Effector memory CD4-positive, alpha-beta T cell (primary cell): ENCODE measurements around the gene EDC4.
A peak's percentile ranks its signal among the peaks of the same experiment; 100 is the strongest.

Experiments used
- DNase-seq, 3 donors: peaks; one replicate each; pipeline ENCODE4 v3.0.0-alpha.2; 2020
- H3K27ac ChIP-seq: 2 replicates; pipeline ENCODE4 v1.7.0; 2013; ENCODE audit warnings: mild to moderate bottlenecking, low read length, moderate library complexity; ENCODE audit not compliant: insufficient read depth, poor library complexity, severe bottlenecking
- H3K27me3 ChIP-seq: replicated peaks from 2 replicates; pipeline ENCODE4 v1.7.0; 2013; ENCODE audit warnings: mild to moderate bottlenecking, low read length; ENCODE audit not compliant: insufficient read depth, control insufficient read depth, poor library complexity, severe bottlenecking
- H3K36me3 ChIP-seq: 2 replicates; pipeline ENCODE4 v1.7.0; 2013; ENCODE audit warnings: mild to moderate bottlenecking, low read length, moderate library complexity; ENCODE audit not compliant: control insufficient read depth, insufficient read depth
- H3K4me1 ChIP-seq: 2 replicates; pipeline ENCODE4 v1.7.0; 2013; ENCODE audit warnings: low read length, mild to moderate bottlenecking; ENCODE audit not compliant: control insufficient read depth, insufficient read depth, poor library complexity, severe bottlenecking
- H3K4me3 ChIP-seq: 2 replicates; pipeline ENCODE4 v1.7.0; 2013; ENCODE audit warnings: low read length, low read depth, mild to moderate bottlenecking; ENCODE audit not compliant: insufficient read depth, poor library complexity, severe bottlenecking
- H3K9me3 ChIP-seq: 2 replicates; pipeline ENCODE4 v1.7.0; 2013; ENCODE audit warnings: mild to moderate bottlenecking, low read length, moderate library complexity; ENCODE audit not compliant: control insufficient read depth

Gene EDC4

DNA sequence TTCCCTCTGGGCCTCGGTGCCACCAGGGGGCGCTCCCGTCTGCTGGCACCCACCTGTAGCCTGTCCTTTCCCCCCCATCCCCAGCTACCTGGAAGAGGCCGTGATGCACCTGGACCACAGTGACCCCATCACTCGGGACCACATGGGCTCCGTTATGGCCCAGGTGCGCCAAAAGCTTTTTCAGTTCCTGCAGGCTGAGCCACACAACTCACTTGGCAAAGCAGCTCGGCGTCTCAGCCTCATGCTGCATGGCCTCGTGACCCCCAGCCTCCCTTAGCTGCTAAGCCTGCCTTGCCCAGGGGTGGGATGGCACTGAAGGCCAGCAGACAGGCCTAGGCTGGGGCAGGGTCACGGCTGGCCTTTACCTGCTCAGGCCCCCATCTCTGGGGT is 11.0 kb downstream of the EDC4 start:
- Histone ChIP-seq H3K36me3 (peaks cover 70% of the 10 kb centered on the region), H3K4me1 (no peaks in the 10 kb centered on the region), H3K9me3 (no peaks in the 10 kb centered on the region), H3K27me3 (no peaks in the 10 kb centered on the region), H3K27ac (no peak overlapping the region), H3K4me3 (no peak overlapping the region)
- DNase-seq, result peak; percentile 48 to 59 (median 54)

DNA sequence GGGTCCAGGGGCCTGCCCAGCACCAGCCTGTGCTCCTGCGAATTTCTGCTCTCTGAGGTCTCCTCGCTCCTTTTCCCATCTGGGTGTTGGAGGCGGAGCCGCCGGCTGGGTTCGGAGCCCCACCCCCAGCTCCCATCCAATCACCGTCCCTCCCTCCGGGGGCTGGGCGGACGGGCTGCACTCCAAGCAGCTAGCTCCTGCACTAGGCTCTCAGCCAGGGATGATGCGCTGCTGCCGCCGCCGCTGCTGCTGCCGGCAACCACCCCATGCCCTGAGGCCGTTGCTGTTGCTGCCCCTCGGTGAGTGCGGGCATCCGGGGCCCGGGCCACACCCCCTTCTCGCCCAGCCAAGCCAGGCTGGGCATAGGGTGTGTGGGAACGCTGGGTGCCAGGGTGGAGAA is 11.8 kb downstream of the EDC4 start, which contains the start of gene NRN1L:
TSS of gene NRN1L (plus strand) at position 202 of the 400 bp plus-strand sequence. CDS start at position 221, 19 bp downstream.
- Histone ChIP-seq H3K9me3 (no peaks in the 10 kb centered on the region), H3K4me1 (no peaks in the 10 kb centered on the region), H3K27me3 (no peaks in the 10 kb centered on the region), H3K27ac (no peak within 1 kb of the TSS), H3K4me3 (no peak within 1 kb of the TSS), H3K36me3 (peaks cover 61% of the 10 kb centered on the region)
- DNase-seq, result no peak

DNA sequence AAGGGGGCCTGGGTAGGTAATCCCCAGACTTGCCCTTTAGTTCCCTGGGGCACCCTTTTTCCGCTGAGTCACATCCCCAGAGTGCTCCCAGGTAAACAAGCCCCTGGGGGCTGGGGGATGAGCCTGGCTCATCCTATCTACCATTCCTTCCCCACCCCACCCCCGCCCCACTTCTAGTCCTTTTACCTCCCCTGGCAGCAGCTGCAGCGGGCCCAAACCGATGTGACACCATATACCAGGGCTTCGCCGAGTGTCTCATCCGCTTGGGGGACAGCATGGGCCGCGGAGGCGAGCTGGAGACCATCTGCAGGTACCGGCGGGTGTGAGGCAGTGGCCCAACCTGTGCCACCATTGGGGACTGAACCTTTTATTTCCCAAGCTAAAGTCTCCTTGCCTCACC is 12.7 kb downstream of the EDC4 start:
- DNase-seq, result no peak
- no peak overlapping the region for H3K27ac ChIP-seq
- no peaks in the 10 kb centered on the region for H3K9me3 ChIP-seq
- peaks cover 53% of the 10 kb centered on the region for H3K36me3 ChIP-seq
- no peak overlapping the region for H3K4me3 ChIP-seq
- no peaks in the 10 kb centered on the region for H3K4me1 ChIP-seq
- H3K27me3 ChIP-seq, result no peaks in the 10 kb centered on the region

DNA sequence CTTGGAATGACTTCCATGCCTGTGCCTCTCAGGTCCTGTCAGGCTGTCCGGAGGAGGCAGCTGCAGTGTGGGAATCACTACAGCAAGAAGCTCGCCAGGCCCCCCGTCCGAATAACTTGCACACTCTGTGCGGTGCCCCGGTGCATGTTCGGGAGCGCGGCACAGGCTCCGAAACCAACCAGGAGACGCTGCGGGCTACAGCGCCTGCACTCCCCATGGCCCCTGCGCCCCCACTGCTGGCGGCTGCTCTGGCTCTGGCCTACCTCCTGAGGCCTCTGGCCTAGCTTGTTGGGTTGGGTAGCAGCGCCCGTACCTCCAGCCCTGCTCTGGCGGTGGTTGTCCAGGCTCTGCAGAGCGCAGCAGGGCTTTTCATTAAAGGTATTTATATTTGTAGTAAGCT is 13.1 kb downstream of the EDC4 start:
- H3K4me3 ChIP-seq, result no peak overlapping the region
- DNase-seq, result no peak
- H3K27ac ChIP-seq, result no peak overlapping the region
- peaks cover 49% of the 10 kb centered on the region for H3K36me3 ChIP-seq
- no peaks in the 10 kb centered on the region for H3K27me3 ChIP-seq
- H3K9me3 ChIP-seq, result no peaks in the 10 kb centered on the region
- H3K4me1 ChIP-seq, result no peaks in the 10 kb centered on the region

DNA sequence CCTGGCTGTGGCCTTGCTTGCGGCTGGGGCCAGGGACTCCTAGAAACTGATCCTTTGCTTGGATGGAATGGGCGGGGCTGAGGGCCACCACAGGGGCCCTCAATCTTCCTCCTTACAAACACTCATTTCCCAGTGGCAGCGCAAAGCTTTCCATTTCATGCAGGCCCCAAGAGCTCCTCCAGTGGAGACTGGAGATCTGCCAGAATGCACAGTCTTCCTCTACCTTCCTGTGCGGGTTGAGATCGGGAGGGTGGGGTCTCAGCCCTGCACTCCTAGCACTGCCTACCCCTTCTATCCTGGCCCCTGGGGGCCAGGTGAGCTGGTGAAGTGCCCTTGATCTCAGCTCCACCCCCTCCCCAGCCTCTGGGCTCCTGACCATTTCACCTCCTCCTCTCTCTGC is 13.5 kb downstream of the EDC4 start:
- DNase-seq, result no peak
- Histone ChIP-seq H3K27ac (no peak overlapping the region), H3K27me3 (no peaks in the 10 kb centered on the region), H3K9me3 (no peaks in the 10 kb centered on the region), H3K36me3 (peaks cover 44% of the 10 kb centered on the region), H3K4me3 (no peak overlapping the region), H3K4me1 (no peaks in the 10 kb centered on the region)

DNA sequence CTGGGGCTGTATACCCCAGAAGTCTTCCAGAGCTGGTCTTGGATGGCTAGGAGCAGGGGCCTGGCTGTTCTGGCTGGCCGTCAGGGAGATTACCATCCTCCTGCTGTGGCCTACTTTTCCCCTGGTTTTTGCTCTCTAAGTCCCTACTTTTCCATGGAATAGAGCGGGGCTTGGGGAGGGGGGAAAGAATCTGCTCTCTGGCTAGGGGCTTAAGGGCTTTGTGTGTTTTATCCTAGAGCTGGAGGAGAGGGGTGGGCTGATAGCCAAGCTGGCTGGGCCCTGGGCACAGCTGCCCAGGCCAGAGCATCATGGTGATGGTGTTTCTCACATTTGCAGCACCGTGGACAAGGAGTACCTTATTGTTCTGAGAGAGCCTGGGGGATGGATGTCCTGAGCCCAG is 15.5 kb downstream of the EDC4 start:
- Histone ChIP-seq H3K36me3 (peaks cover 25% of the 10 kb centered on the region), H3K4me3 (no peak overlapping the region), H3K27me3 (no peaks in the 10 kb centered on the region), H3K27ac (no peak overlapping the region), H3K9me3 (no peaks in the 10 kb centered on the region), H3K4me1 (peaks cover 6% of the 10 kb centered on the region)
- no peak for DNase-seq

DNA sequence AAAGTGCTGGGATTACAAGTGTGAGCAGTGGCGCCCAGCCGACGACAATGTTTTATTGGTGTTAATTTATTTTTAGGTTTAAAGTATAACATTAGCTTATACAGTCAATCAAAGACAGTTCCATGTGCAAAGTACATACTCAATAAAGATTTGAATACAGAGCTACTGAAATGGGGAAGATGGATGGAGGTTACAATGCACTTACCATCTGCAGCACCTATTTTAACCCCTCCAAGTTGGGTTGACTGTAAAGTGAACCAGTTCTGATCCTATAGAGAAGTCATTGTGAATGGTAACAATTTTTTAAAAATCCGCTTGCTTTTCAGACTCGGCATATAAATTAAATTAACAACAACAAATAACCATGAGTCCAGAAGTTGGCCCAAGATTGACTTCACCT is 19.5 kb downstream of the EDC4 start:
- DNase-seq, result no peak
- Histone ChIP-seq H3K9me3 (no peaks in the 10 kb centered on the region), H3K4me1 (peaks cover 17% of the 10 kb centered on the region), H3K27me3 (no peaks in the 10 kb centered on the region), H3K27ac (no peak overlapping the region), H3K4me3 (peak overlapping the region; percentile 92), H3K36me3 (no peaks in the 10 kb centered on the region)

DNA sequence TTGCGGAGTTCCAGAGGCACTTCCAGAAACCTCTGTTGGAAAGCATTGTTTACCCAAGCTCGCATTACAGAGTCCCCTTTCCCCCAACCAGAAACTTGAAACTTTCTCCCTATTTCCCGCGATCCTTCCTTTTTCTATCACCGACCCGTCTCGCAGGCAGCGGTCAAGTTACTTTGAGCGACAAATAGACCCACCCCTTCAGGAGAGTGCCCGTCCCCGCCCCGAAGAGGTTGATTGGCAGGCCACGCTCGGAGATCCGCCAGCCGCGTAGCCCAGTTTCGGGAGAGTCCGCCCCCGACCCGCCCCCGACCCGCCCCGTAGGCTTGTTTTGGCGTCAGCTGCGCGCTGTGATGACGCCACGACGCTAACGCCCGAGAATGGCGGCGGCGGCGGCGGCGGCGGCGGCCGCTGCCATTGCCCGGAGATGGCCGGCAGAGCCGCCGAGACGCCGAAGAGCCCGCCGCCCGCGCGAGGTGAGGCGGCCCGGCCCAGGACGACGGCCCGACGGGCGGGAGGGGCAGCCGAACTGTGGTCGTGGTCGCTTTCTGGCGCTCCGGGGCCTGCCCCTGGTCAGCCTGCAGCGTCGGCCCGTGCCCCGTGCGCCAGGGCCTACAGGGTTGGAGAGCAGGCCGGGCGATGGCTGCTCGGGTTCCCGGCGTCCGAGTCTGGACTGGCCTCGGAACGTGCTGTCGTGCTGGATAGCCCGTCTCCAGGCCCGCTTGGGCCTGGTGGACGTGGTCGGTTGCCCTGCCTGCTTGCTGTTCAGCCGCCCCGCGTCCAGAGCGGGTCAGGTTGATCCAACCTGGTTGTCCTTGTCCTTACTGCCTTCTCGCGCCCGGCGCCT is 20.3 kb downstream of the EDC4 start, which contains the start of gene PSKH1:
TSS of gene PSKH1 (plus strand) at position 356 of the 844 bp plus-strand sequence. CDS start 15,496 bp downstream, outside the sequence.
- Histone ChIP-seq H3K27me3 (no peaks in the 10 kb centered on the region), H3K9me3 (no peaks in the 10 kb centered on the region), H3K36me3 (no peaks in the 10 kb centered on the region), H3K4me3 (peak within 1 kb of the TSS; percentile 92), H3K4me1 (peaks cover 17% of the 10 kb centered on the region), H3K27ac (peak within 1 kb of the TSS; percentile 85)
- DNase-seq, result peak; percentile 89 to 93 (median 90)

DNA sequence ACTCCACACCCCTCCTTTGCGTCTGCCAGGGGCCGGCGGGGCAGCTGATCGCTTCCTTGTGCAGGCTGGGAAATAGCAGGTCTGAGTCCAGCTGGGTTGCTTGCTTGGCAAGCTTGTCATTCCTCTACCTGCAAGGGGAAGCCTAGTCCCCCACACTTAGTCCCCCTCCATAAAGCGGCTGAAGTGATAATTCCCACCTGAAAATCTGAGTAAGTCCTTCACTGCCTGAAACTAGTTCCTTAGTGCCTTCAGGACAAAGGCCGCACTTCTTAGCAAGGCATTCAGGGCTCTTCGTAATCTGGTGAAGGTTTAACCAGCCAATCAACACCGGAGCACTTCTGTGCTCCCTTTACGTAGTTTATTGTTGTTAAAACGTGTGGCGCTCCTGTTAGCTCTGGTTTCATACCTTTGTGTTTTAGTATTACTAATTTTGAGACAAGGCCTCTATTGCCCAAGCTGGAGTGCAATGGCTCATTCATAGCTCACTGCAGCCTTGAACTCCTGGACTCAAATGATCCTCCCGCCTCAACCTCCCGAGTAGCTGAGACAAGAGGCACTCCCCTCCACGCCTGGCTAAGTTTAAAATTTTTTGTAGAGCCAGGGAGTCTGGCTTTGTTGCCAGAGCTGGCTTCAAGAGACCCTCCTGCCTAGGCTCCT is 21.0 kb downstream of the EDC4 start:
- peak overlapping the region; percentile 92 for H3K4me3 ChIP-seq
- no peaks in the 10 kb centered on the region for H3K36me3 ChIP-seq
- peaks cover 17% of the 10 kb centered on the region for H3K4me1 ChIP-seq
- H3K9me3 ChIP-seq, result no peaks in the 10 kb centered on the region
- H3K27me3 ChIP-seq, result no peaks in the 10 kb centered on the region
- peak overlapping the region; percentile 85 for H3K27ac ChIP-seq
- DNase-seq, result no peak

DNA sequence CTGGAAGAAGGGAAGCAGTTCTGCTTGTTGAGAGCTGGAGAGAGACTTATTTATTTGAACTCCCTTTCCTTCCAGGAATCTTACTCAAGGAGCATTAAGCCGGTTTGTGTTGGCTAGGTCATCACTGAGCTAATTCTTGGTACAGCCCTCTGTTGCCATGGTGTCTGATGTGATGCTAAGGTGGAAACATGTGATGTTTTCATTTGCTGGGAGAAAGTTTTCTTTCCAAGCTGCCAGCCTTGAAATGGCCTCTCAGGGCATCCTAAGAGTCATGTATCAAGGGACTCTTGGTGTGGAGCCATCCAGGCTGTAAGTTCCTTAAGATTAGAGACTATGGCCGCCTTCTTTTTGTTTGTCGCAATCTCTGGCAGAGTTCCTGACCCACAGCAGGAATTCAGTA is 24.4 kb downstream of the EDC4 start:
- no peak for DNase-seq
- Histone ChIP-seq H3K27ac (no peak overlapping the region), H3K9me3 (no peaks in the 10 kb centered on the region), H3K4me3 (no peak overlapping the region), H3K36me3 (no peaks in the 10 kb centered on the region), H3K27me3 (no peaks in the 10 kb centered on the region), H3K4me1 (peaks cover 17% of the 10 kb centered on the region)
